OCI-LY3 (cell line): ENCODE results near the gene GFOD1.

Experiments
- H2AFZ ChIP-seq: fragments of 200-600, 300-600 bp; shearing (Covaris generic); 2 replicates; pipeline ENCODE4 v1.6.0; 2014; ENCODE audit warnings: antibody characterized with exemption, low read depth, low read length
- H3K27ac ChIP-seq: fragments of 200-600, 300-600 bp; sonication (generic); 2 replicates; pipeline ENCODE4 v1.5.1; 2014; ENCODE audit warnings: mild to moderate bottlenecking, low read length, moderate library complexity, mixed read lengths
- H3K27me3 ChIP-seq: fragments of 200-600, 300-600 bp; sonication (generic); 2 replicates; pipeline ENCODE4 v1.6.1; 2014; ENCODE audit warnings: low read depth, low read length, mixed read lengths
- H3K36me3 ChIP-seq: fragments of 200-600, 300-600 bp; sonication (generic); replicated peaks from 2 replicates; pipeline ENCODE3; 2014; ENCODE audit warnings: low read depth, low read length, mixed read lengths
- H3K4me1 ChIP-seq: fragments of 300-600, 200-600 bp; sonication (generic); 2 replicates; pipeline ENCODE4 v1.6.1; 2014; ENCODE audit warnings: low read length, mixed read lengths
- H3K4me2 ChIP-seq: fragments of 200-600, 300-600 bp; sonication (generic); 2 replicates; pipeline ENCODE4 v1.6.1; 2014; ENCODE audit warnings: low read length, mixed read lengths
- H3K4me3 ChIP-seq: fragments of 300-600, 200-600 bp; sonication (generic); 2 replicates; pipeline ENCODE4 v1.5.1; 2014; ENCODE audit warnings: antibody characterized with exemption, mild to moderate bottlenecking, low read length, moderate library complexity
- H3K79me2 ChIP-seq: fragments of 300-600, 200-600 bp; shearing (Covaris generic); 2 replicates; pipeline ENCODE4 v1.6.1; 2014; ENCODE audit warnings: mild to moderate bottlenecking, low read length, mixed read lengths
- H3K9ac ChIP-seq: fragments of 300-600, 200-600 bp; shearing (Covaris generic); 2 replicates; pipeline ENCODE4 v1.6.0; 2014; ENCODE audit warnings: mild to moderate bottlenecking, low read length, moderate library complexity
- H3K9me3 ChIP-seq: fragments of 200-600, 300-600 bp; shearing (Covaris generic); 2 replicates; pipeline ENCODE4 v1.6.1; 2014; ENCODE audit warnings: low read length, mixed read lengths; ENCODE audit not compliant: insufficient read depth
- H4K20me1 ChIP-seq: fragments of 200-600, 300-600 bp; sonication (generic); 2 replicates; pipeline ENCODE4 v1.6.1; 2016; ENCODE audit warnings: low read length, mixed read lengths; ENCODE audit not compliant: insufficient read depth
- CTCF ChIP-seq: fragments of 200-600, 300-600 bp; sonication (generic); IDR thresholded peaks from 2 replicates; pipeline ENCODE4 v1.5.1; 2014; ENCODE audit warnings: antibody characterized with exemption, low read length, low read depth
- EZH2phosphoT487 ChIP-seq: fragments of 200-600 bp; shearing (Covaris generic); IDR thresholded peaks from 2 replicates; pipeline ENCODE4 v1.6.1; 2018; ENCODE audit warnings: antibody characterized with exemption, mixed run types, low read depth

Gene GFOD1

GRCh38 chr6:13451181-13451895 lies 36.1 kb downstream of the GFOD1 start:
- Histone ChIP-seq H3K27ac (no peak overlapping the region), H3K9ac (no peak overlapping the region), H3K36me3 (no peaks in the 10 kb centered on the region), H2AFZ (no peak overlapping the region), H3K27me3 (no peaks in the 10 kb centered on the region), H3K4me3 (no peak overlapping the region), H4K20me1 (no peaks in the 10 kb centered on the region), H3K79me2 (no peaks in the 10 kb centered on the region), H3K4me2 (no peak overlapping the region), H3K4me1 (no peaks in the 10 kb centered on the region), H3K9me3 (no peaks in the 10 kb centered on the region)
- no peak for TF ChIP-seq CTCF

GRCh38 chr6:13450628-13451027 lies 36.8 kb downstream of the GFOD1 start:
- Histone ChIP-seq H2AFZ (no peak overlapping the region), H3K36me3 (no peaks in the 10 kb centered on the region), H3K4me3 (no peak overlapping the region), H3K4me2 (no peak overlapping the region), H4K20me1 (no peaks in the 10 kb centered on the region), H3K9ac (no peak overlapping the region), H3K27me3 (no peaks in the 10 kb centered on the region), H3K9me3 (no peaks in the 10 kb centered on the region), H3K27ac (no peak overlapping the region), H3K4me1 (no peaks in the 10 kb centered on the region), H3K79me2 (no peaks in the 10 kb centered on the region)
- TF ChIP-seq CTCF: no peak
- TF ChIP-seq EZH2phosphoT487: no peak

- Histone ChIP-seq H3K36me3 (no peaks in the 10 kb centered on the region), H3K9ac (no peak overlapping the region), H4K20me1 (no peaks in the 10 kb centered on the region), H2AFZ (no peak overlapping the region), H3K79me2 (no peaks in the 10 kb centered on the region), H3K4me2 (no peak overlapping the region), H3K9me3 (no peaks in the 10 kb centered on the region), H3K4me3 (no peak overlapping the region), H3K27me3 (no peaks in the 10 kb centered on the region), H3K27ac (no peak overlapping the region), H3K4me1 (no peaks in the 10 kb centered on the region)
- TF ChIP-seq CTCF (no peak), EZH2phosphoT487 (no peak)
These were observed 39.3 kb downstream of the GFOD1 start for GRCh38 chr6:13447949-13448724.

- Histone ChIP-seq H3K27ac (no peak overlapping the region), H3K36me3 (no peaks in the 10 kb centered on the region), H3K9me3 (no peaks in the 10 kb centered on the region), H3K4me3 (no peak overlapping the region), H3K9ac (no peak overlapping the region), H4K20me1 (no peaks in the 10 kb centered on the region), H3K4me2 (no peak overlapping the region), H3K4me1 (no peaks in the 10 kb centered on the region), H3K27me3 (no peaks in the 10 kb centered on the region), H2AFZ (no peak overlapping the region), H3K79me2 (no peaks in the 10 kb centered on the region)
- TF ChIP-seq CTCF: no peak
- no peak for TF ChIP-seq EZH2phosphoT487
These were observed 41.0 kb downstream of the GFOD1 start for GRCh38 chr6:13446381-13446780.
